Measurements from ENCODE around the gene CLCN2.

The CLCN2 gene

DNA sequence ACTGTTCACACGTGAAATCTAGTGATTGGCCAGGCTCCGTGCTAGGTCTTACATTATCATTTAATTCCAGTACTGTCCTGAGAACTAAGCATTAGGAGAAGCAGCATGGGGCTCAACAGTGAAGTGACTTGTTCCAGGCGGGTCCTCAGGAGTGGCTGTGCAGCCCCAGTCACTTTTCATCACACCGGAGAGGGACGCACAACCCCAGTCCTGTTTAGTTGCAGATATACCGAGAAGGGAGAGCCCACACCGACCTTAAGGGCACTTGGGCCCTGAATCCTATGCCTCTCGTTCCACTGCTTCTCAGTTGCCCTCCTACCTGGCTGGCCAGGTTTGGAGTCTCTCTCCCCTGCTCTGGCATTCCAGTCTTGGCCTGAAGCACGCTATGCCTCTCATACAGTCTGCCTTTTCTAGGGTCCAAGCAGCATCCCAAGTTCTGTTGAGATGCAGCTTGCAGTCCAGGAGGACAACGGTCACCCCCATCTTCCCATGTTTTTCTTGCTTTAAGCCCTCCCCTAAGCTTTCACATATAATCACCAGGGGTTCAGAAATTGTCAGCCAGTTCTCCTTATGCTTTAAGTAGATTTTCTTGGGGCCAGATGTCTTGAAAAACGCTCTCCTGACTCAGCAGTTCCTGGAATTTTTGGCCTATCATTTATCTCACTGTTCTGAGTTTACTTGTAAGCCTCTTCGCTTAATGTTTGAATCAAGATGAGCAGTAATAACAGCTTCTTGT is 13.9 kb downstream of the CLCN2 start:
- no peak for ATAC-seq
- TF ChIP-seq TCF4 (CRISPR knock-in tag; IDR thresholded peaks at IDR 0.05; ENCODE audit: borderline replicate concordance): no peak
- no peak for TF ChIP-seq BACH2 (CRISPR knock-in tag; IDR thresholded peaks at IDR 0.05; ENCODE audit: borderline replicate concordance)
- no peak for TF ChIP-seq SNAI2 (CRISPR knock-in tag; IDR thresholded peaks at IDR 0.05)
- TF ChIP-seq ZNF70 (CRISPR knock-in tag; IDR thresholded peaks at IDR 0.05): no peak
- TF ChIP-seq RARB (CRISPR knock-in tag; IDR thresholded peaks at IDR 0.05): no peak
- no peak for TF ChIP-seq ISL1 (CRISPR knock-in tag; IDR thresholded peaks at IDR 0.05)
- no peak for TF ChIP-seq ZFP3 (CRISPR knock-in tag; IDR thresholded peaks at IDR 0.05)
- no peak for TF ChIP-seq TOX (CRISPR knock-in tag; IDR thresholded peaks at IDR 0.05; ENCODE audit: borderline replicate concordance)
- no peak for TF ChIP-seq CSDC2 (CRISPR knock-in tag; IDR thresholded peaks at IDR 0.05)
- TF ChIP-seq, protein P1, sequence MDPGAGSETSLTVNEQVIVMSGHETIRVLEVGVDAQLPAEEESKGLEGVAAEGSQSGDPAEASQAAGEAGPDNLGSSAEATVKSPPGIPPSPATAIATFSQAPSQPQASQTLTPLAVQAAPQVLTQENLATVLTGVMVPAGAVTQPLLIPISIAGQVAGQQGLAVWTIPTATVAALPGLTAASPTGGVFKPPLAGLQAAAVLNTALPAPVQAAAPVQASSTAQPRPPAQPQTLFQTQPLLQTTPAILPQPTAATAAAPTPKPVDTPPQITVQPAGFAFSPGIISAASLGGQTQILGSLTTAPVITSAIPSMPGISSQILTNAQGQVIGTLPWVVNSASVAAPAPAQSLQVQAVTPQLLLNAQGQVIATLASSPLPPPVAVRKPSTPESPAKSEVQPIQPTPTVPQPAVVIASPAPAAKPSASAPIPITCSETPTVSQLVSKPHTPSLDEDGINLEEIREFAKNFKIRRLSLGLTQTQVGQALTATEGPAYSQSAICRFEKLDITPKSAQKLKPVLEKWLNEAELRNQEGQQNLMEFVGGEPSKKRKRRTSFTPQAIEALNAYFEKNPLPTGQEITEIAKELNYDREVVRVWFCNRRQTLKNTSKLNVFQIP (CRISPR knock-in tag; IDR thresholded peaks at IDR 0.05; ENCODE audit: borderline replicate concordance, low read depth): no peak
- no peak for TF ChIP-seq TSHZ2 (CRISPR knock-in tag; IDR thresholded peaks at IDR 0.05)
- TF ChIP-seq, protein P2, sequence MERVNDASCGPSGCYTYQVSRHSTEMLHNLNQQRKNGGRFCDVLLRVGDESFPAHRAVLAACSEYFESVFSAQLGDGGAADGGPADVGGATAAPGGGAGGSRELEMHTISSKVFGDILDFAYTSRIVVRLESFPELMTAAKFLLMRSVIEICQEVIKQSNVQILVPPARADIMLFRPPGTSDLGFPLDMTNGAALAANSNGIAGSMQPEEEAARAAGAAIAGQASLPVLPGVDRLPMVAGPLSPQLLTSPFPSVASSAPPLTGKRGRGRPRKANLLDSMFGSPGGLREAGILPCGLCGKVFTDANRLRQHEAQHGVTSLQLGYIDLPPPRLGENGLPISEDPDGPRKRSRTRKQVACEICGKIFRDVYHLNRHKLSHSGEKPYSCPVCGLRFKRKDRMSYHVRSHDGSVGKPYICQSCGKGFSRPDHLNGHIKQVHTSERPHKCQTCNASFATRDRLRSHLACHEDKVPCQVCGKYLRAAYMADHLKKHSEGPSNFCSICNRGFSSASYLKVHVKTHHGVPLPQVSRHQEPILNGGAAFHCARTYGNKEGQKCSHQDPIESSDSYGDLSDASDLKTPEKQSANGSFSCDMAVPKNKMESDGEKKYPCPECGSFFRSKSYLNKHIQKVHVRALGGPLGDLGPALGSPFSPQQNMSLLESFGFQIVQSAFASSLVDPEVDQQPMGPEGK (CRISPR knock-in tag; IDR thresholded peaks at IDR 0.05; ENCODE audit: borderline replicate concordance): no peak
- no peak for TF ChIP-seq ESRRG (CRISPR knock-in tag; IDR thresholded peaks at IDR 0.05)
- TF ChIP-seq ZC3H10 (CRISPR knock-in tag; IDR thresholded peaks at IDR 0.05): no peak
- TF ChIP-seq OSR1 (CRISPR knock-in tag; IDR thresholded peaks at IDR 0.05): no peak
- no peak for TF ChIP-seq ZNF565 (CRISPR knock-in tag; conservative IDR thresholded peaks at IDR 0.05; ENCODE audit: low read depth)

DNA sequence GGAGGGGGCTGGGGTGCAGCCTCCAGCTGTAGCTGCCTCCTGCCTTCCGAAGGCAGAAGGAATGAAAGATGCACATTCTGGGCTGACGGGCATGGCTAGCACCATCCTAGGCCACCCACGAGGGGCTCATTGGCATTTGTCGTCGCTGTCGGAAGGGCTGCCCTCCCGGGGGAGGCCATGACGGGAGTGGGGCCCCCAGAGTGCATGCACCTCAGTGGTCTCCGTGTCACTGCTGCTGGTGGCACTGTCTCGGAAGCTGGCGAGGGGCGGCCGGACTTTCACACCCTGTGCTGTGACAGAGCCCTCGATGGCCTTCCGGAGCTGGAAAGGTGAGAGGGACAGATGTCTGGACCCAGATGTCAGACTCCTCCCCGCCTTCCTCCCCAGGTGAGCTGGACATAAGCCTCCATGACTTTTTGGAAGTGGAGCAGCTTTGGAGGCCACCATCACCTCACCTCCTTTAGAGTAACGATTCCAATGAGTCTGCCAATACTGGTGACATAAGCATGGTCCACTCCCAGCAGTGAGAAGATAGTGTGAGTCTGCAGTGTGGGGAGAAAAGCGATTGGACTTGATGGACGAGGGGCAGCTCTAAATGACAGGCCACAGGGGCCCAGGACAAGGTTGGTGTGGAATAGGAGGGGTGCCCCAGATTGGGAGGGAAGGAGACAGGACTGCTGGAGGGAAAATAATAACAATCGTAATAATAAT is 14.8 kb downstream of the CLCN2 start:
- TF ChIP-seq ZNF8 (CRISPR knock-in tag; IDR thresholded peaks at IDR 0.05) (no peak), GLIS3 (CRISPR knock-in tag; IDR thresholded peaks at IDR 0.05) (no peak), CSDC2 (CRISPR knock-in tag; IDR thresholded peaks at IDR 0.05) (no peak), CREB5 (CRISPR knock-in tag; IDR thresholded peaks at IDR 0.05; ENCODE audit: low read depth) (no peak), OSR1 (CRISPR knock-in tag; IDR thresholded peaks at IDR 0.05) (no peak), ISL1 (CRISPR knock-in tag; IDR thresholded peaks at IDR 0.05) (no peak), ARNTL (CRISPR knock-in tag; IDR thresholded peaks at IDR 0.05; ENCODE audit: borderline replicate concordance, low read depth) (no peak), ZFP3 (CRISPR knock-in tag; IDR thresholded peaks at IDR 0.05) (no peak), TSHZ2 (CRISPR knock-in tag; IDR thresholded peaks at IDR 0.05) (no peak), TOX (CRISPR knock-in tag; IDR thresholded peaks at IDR 0.05; ENCODE audit: borderline replicate concordance) (no peak), ZFP30 (CRISPR knock-in tag; IDR thresholded peaks at IDR 0.05) (no peak), ESRRG (CRISPR knock-in tag; IDR thresholded peaks at IDR 0.05) (no peak), ZNF565 (CRISPR knock-in tag; conservative IDR thresholded peaks at IDR 0.05; ENCODE audit: low read depth) (no peak), PPARA (CRISPR knock-in tag; IDR thresholded peaks at IDR 0.05; ENCODE audit: borderline replicate concordance) (no peak), SNAI2 (CRISPR knock-in tag; IDR thresholded peaks at IDR 0.05) (no peak), BACH2 (CRISPR knock-in tag; IDR thresholded peaks at IDR 0.05; ENCODE audit: borderline replicate concordance) (no peak)
- TF ChIP-seq, protein P3, sequence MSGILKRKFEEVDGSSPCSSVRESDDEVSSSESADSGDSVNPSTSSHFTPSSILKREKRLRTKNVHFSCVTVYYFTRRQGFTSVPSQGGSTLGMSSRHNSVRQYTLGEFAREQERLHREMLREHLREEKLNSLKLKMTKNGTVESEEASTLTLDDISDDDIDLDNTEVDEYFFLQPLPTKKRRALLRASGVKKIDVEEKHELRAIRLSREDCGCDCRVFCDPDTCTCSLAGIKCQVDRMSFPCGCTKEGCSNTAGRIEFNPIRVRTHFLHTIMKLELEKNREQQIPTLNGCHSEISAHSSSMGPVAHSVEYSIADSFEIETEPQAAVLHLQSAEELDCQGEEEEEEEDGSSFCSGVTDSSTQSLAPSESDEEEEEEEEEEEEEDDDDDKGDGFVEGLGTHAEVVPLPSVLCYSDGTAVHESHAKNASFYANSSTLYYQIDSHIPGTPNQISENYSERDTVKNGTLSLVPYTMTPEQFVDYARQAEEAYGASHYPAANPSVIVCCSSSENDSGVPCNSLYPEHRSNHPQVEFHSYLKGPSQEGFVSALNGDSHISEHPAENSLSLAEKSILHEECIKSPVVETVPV (CRISPR knock-in tag; IDR thresholded peaks at IDR 0.05): no peak
- TF ChIP-seq, protein P2 (CRISPR knock-in tag; IDR thresholded peaks at IDR 0.05; ENCODE audit: borderline replicate concordance): no peak
- ATAC-seq: no peak
